ENCODE measurements around the gene DHRS11. TPM values are rescaled to one million over a fixed set of nuclear protein-coding genes. Genes with fewer than 3 reads are reported as not detected.

DHRS11 gene
- total RNA-seq, 2 experiments from 2014 or later = 7.2 to 13.9 TPM

Other genes with a start within 250 kb of the DHRS11 start
- not detected in 2 replicates for gene TBC1D3H, start 203.4 kb upstream of the DHRS11 start, total RNA-seq (2014; rRNA removed; shearing (Covaris generic))
- gene TBC1D3H, start 203.4 kb upstream of the DHRS11 start, total RNA-seq (2022) = not detected in 2 replicates
- 40.4 and 42.2 TPM in 2 replicates for gene ZNHIT3, start 105.2 kb upstream of the DHRS11 start, total RNA-seq (2014; rRNA removed; shearing (Covaris generic))
- 47.7 and 50.2 TPM in 2 replicates for gene ZNHIT3, start 105.2 kb upstream of the DHRS11 start, total RNA-seq (2022)
- gene MYO19, start 57.0 kb upstream of the DHRS11 start, total RNA-seq (2014; rRNA removed; shearing (Covaris generic)) = 109 and 124 TPM in 2 replicates
- 154 and 169 TPM in 2 replicates for gene MYO19, start 57.0 kb upstream of the DHRS11 start, total RNA-seq (2022)
- gene PIGW, start 56.9 kb upstream of the DHRS11 start, total RNA-seq (2014; rRNA removed; shearing (Covaris generic)) = 4.6 and 5.6 TPM in 2 replicates
- gene PIGW, start 56.9 kb upstream of the DHRS11 start, total RNA-seq (2022) = 15.3 and 17.3 TPM in 2 replicates
- 66.5 and 76.1 TPM in 2 replicates for gene GGNBP2, start 47.0 kb upstream of the DHRS11 start, total RNA-seq (2014; rRNA removed; shearing (Covaris generic))
- gene GGNBP2, start 47.0 kb upstream of the DHRS11 start, total RNA-seq (2022) = 115 and 123 TPM in 2 replicates
- gene MRM1, start 9.7 kb downstream of the DHRS11 start, total RNA-seq (2014; rRNA removed; shearing (Covaris generic)) = 20.9 and 22.5 TPM in 2 replicates
- gene MRM1, start 9.7 kb downstream of the DHRS11 start, total RNA-seq (2022) = 18.6 and 22.6 TPM in 2 replicates